H9 (cell line): Measurements from ENCODE around the gene RASL10A. TPM values are rescaled to one million over a fixed set of nuclear protein-coding genes. Genes with fewer than 3 reads are reported as not detected.

Source experiments
- DNase-seq: peaks from one replicate; pipeline ENCODE4 v3.0.0-alpha.2; 2017
- H2AFZ ChIP-seq: one replicate; pipeline ENCODE4 v1.6.1; 2013; ENCODE audit warnings: mild to moderate bottlenecking, low read length, control low read depth, moderate library complexity
- H2AK5ac ChIP-seq: 2 replicates; pipeline ENCODE4 v1.6.1; 2013; ENCODE audit warnings: low read length, control low read depth, mixed read lengths; ENCODE audit not compliant: insufficient read length
- H2BK120ac ChIP-seq: one replicate; pipeline ENCODE4 v1.6.1; 2013; ENCODE audit warnings: low read depth, mild to moderate bottlenecking, low read length, control low read depth, inconsistent platforms; ENCODE audit not compliant: poor library complexity, severe bottlenecking
- H2BK12ac ChIP-seq: 2 replicates; pipeline ENCODE4 v1.6.1; 2013; ENCODE audit warnings: low read length, control low read depth, mixed read lengths, low read depth; ENCODE audit not compliant: insufficient read length
- H2BK15ac ChIP-seq: 2 replicates; pipeline ENCODE4 v1.6.1; 2013; ENCODE audit warnings: low read depth, low read length, control low read depth
- H2BK20ac ChIP-seq: one replicate; pipeline ENCODE4 v1.6.1; 2013; ENCODE audit warnings: low read depth, mild to moderate bottlenecking, low read length, control low read depth, inconsistent platforms; ENCODE audit not compliant: poor library complexity, severe bottlenecking
- H2BK5ac ChIP-seq: 2 replicates; pipeline ENCODE4 v1.6.1; 2013; ENCODE audit warnings: low read length, control low read depth, mixed read lengths; ENCODE audit not compliant: insufficient read length
- H3K14ac ChIP-seq: 2 replicates; pipeline ENCODE4 v1.6.1; 2013; ENCODE audit warnings: low read length, control low read depth; ENCODE audit not compliant: insufficient read depth
- H3K18ac ChIP-seq: 2 replicates; pipeline ENCODE4 v1.6.1; 2013; ENCODE audit warnings: low read depth, mild to moderate bottlenecking, mixed read lengths, low read length, control low read depth; ENCODE audit not compliant: insufficient read length
- H3K23ac ChIP-seq: 2 replicates; pipeline ENCODE4 v1.6.1; 2013; ENCODE audit warnings: low read length, control low read depth, mixed read lengths, low read depth; ENCODE audit not compliant: insufficient read length
- H3K23me2 ChIP-seq: 2 replicates; pipeline ENCODE4 v1.6.1; 2013; ENCODE audit warnings: low read depth, mild to moderate bottlenecking, mixed read lengths, low read length, control low read depth; ENCODE audit not compliant: insufficient read length, poor library complexity, severe bottlenecking
- H3K27ac ChIP-seq: 2 replicates; pipeline ENCODE4 v1.5.1; 2013; ENCODE audit warnings: low read length, control low read depth, mixed read lengths, low read depth; ENCODE audit not compliant: insufficient read length
- H3K27me3 ChIP-seq: 2 replicates; pipeline ENCODE4 v1.6.1; 2013; ENCODE audit warnings: low read length, control low read depth, inconsistent platforms; ENCODE audit not compliant: insufficient read depth
- H3K4ac ChIP-seq: 2 replicates; pipeline ENCODE4 v1.6.1; 2013; ENCODE audit warnings: low read depth, mild to moderate bottlenecking, control low read depth, inconsistent platforms, low read length, moderate library complexity
- H3K4me1 ChIP-seq: 2 replicates; pipeline ENCODE4 v1.6.1; 2013; ENCODE audit warnings: low read length, control low read depth, inconsistent platforms; ENCODE audit not compliant: insufficient read depth
- H3K4me2 ChIP-seq: 2 replicates; pipeline ENCODE4 v1.6.1; 2013; ENCODE audit warnings: low read length, control low read depth, mixed read lengths; ENCODE audit not compliant: insufficient read length, insufficient read depth
- H3K56ac ChIP-seq: 2 replicates; pipeline ENCODE4 v1.6.1; 2013; ENCODE audit warnings: low read depth, mild to moderate bottlenecking, mixed read lengths, low read length, control low read depth; ENCODE audit not compliant: insufficient read length
- H3K79me1 ChIP-seq: 2 replicates; pipeline ENCODE4 v1.6.1; 2013; ENCODE audit warnings: low read depth, mild to moderate bottlenecking, moderate library complexity, low read length, control low read depth, inconsistent platforms; ENCODE audit not compliant: insufficient read depth, poor library complexity, severe bottlenecking
- H3K79me2 ChIP-seq: 2 replicates; pipeline ENCODE4 v1.6.1; 2013; ENCODE audit warnings: low read length, control low read depth, inconsistent platforms; ENCODE audit not compliant: insufficient read depth
- H3K9ac ChIP-seq: 2 replicates; pipeline ENCODE4 v1.6.1; 2013; ENCODE audit warnings: low read length, control low read depth, mixed read lengths; ENCODE audit not compliant: insufficient read length; ENCODE audit errors: extremely low read depth
- H3K9me3 ChIP-seq: one replicate; pipeline ENCODE4 v1.6.1; 2013; ENCODE audit warnings: low read depth, low read length, inconsistent platforms; ENCODE audit not compliant: control insufficient read depth
- H3T11ph ChIP-seq: one replicate; pipeline ENCODE4 v1.6.1; 2013; ENCODE audit warnings: mild to moderate bottlenecking, low read length, control low read depth, inconsistent platforms
- H4K20me1 ChIP-seq: one replicate; pipeline ENCODE4 v1.6.1; 2013; ENCODE audit not compliant: control insufficient read depth, insufficient read length, insufficient read depth
- H4K5ac ChIP-seq: 2 replicates; pipeline ENCODE4 v1.6.1; 2013; ENCODE audit warnings: low read depth, mild to moderate bottlenecking, mixed read lengths, low read length, control low read depth; ENCODE audit not compliant: insufficient read length
- H4K8ac ChIP-seq: replicated peaks from 2 replicates; pipeline ENCODE4 v1.6.1; 2013; ENCODE audit warnings: low read length, control low read depth, mixed read lengths, low read depth; ENCODE audit not compliant: insufficient read length
- H4K91ac ChIP-seq: 2 replicates; pipeline ENCODE4 v1.6.1; 2013; ENCODE audit warnings: low read depth, mild to moderate bottlenecking, moderate library complexity, mixed read lengths, low read length, control low read depth; ENCODE audit not compliant: insufficient read length
- H3K27ac Mint-ChIP-seq, 3 experiments: 2 replicates in 2 of 3; 3 replicates in 1 of 3; pipeline ENCODE4 v1.8.0; 2020 to 2021; ENCODE audit warnings: mixed read lengths in 3 of 3, mild to moderate bottlenecking in 1 of 3, moderate library complexity in 1 of 3
- H3K27me3 Mint-ChIP-seq: 2 replicates; pipeline ENCODE4 v1.8.0; 2021; ENCODE audit warnings: low read depth, mild to moderate bottlenecking, moderate library complexity, mixed read lengths
- H3K36me3 Mint-ChIP-seq, 3 experiments: 2 replicates in 2 of 3; 3 replicates in 1 of 3; pipeline ENCODE4 v1.8.0; 2020 to 2021; ENCODE audit warnings: low read depth in 3 of 3, mixed read lengths in 3 of 3; ENCODE audit not compliant: insufficient read depth in 1 of 3
- H3K4me1 Mint-ChIP-seq, 2 experiments: 2 replicates each; pipeline ENCODE4 v1.8.0; 2020; ENCODE audit warnings: mixed read lengths in 2 of 2
- H3K4me3 Mint-ChIP-seq, 2 experiments: 2 replicates in 1 of 2; 3 replicates in 1 of 2; pipeline ENCODE4 v1.8.0; 2020 to 2021; ENCODE audit warnings: mild to moderate bottlenecking in 2 of 2, mixed read lengths in 2 of 2, moderate library complexity in 1 of 2
- H3K9me3 Mint-ChIP-seq, 2 experiments: 2 replicates in 1 of 2; 3 replicates in 1 of 2; pipeline ENCODE4 v1.8.0; 2020; ENCODE audit warnings: mild to moderate bottlenecking in 2 of 2, mixed read lengths in 2 of 2, moderate library complexity in 1 of 2
- WGBS: extraction: QIAGEN DNeasy Blood & Tissue Kit; methylation state at CpG from one replicate; pipeline ENCODE4 v1.1.7; 2013; ENCODE audit warnings: missing lambda C conversion rate, low lambda C conversion rate, mixed read lengths; ENCODE audit not compliant: insufficient read length; ENCODE audit errors: extremely low coverage; 5-methylcytosine and 5-hydroxymethylcytosine counted together
- total RNA-seq: library from RNA; stranded (reverse); gene quantifications from 2 replicates; pipeline ENCODE4 v1.2.1, GENCODE V29; 2021
- TF ChIP-seq, protein P1 (sequence below): fragments of 200-600 bp; sonication (generic); conservative IDR thresholded peaks from 3 replicates; pipeline ENCODE4 v1.8.0; 2021; ENCODE audit warnings: antibody characterized with exemption, mild to moderate bottlenecking

RASL10A gene
- total RNA-seq, 1 experiment from 2014 or later: 0.90 TPM

DNA sequence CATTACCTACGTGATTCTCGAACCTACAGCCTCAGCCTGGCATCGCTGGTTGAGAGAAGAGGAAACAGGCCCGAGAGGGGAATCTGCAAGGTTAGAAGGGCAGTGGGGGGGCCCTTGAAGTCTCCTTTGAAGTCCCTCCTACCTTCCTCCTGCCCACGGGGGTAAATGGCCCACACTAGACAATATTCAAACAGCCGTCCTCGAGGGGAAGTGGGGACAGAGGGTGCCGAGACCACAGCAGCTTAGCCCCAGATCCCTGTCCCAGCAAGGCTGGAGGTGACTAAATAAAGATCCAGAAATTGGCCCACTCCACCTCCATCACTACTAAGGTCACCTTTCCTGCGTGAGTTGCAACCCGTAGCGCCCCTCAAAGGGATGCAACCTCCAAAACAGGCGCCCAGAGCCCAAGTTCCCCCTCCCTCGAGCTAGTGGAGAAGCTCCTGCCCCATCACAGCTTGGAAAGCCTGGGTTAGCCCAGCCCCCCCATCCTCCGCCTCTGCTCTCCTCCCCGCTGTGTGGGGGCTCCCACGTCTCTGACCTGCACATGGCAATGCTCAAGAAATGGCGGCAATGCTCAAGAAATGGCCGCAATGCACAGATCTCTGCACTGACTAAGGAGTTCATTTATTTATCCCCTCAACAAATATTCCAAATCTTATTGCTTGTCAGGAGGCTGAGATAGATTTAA is 788 bp upstream of the RASL10A start:
- Histone ChIP-seq H3K9ac (no peak overlapping the region), H3K4me1 (no peaks in the 10 kb centered on the region), H3K79me2 (no peaks in the 10 kb centered on the region), H2AK5ac (no peak overlapping the region), H3K18ac (no peak overlapping the region), H3K27ac (no peak overlapping the region), H4K91ac (no peak overlapping the region), H2BK15ac (no peak overlapping the region), H3K56ac (no peak overlapping the region), H3T11ph (no peak overlapping the region), H2BK12ac (no peak overlapping the region), H3K79me1 (no peaks in the 10 kb centered on the region), H2BK120ac (no peak overlapping the region), H3K23me2 (peaks cover 4% of the 10 kb centered on the region), H2BK5ac (no peak overlapping the region), H4K20me1 (no peaks in the 10 kb centered on the region), H3K14ac (no peak overlapping the region), H2BK20ac (no peak overlapping the region), H4K8ac (no peak overlapping the region), H3K4ac (no peak overlapping the region), H3K27me3 (peaks cover 33% of the 10 kb centered on the region), H2AFZ (no peak overlapping the region), H4K5ac (no peak overlapping the region), H3K23ac (no peak overlapping the region), H3K9me3 (no peaks in the 10 kb centered on the region), H3K4me2 (peak overlapping the region; percentile 34)
- peaks cover 12 to 16% of the 10 kb centered on the region in 2 experiments for H3K4me1 Mint-ChIP-seq
- peaks cover 5 to 17% of the 10 kb centered on the region in 2 experiments; a peak in 4 of 5 replicates for H3K9me3 Mint-ChIP-seq
- H3K27ac Mint-ChIP-seq: no peak overlapping the region
- no peak for DNase-seq
- H3K36me3 Mint-ChIP-seq: peaks cover 0 to 5% (median 2%) of the 10 kb centered on the region in 3 experiments; a peak in 3 of 7 replicates
- H3K27me3 Mint-ChIP-seq: peaks cover 57% of the 10 kb centered on the region
- TF ChIP-seq, protein P1, sequence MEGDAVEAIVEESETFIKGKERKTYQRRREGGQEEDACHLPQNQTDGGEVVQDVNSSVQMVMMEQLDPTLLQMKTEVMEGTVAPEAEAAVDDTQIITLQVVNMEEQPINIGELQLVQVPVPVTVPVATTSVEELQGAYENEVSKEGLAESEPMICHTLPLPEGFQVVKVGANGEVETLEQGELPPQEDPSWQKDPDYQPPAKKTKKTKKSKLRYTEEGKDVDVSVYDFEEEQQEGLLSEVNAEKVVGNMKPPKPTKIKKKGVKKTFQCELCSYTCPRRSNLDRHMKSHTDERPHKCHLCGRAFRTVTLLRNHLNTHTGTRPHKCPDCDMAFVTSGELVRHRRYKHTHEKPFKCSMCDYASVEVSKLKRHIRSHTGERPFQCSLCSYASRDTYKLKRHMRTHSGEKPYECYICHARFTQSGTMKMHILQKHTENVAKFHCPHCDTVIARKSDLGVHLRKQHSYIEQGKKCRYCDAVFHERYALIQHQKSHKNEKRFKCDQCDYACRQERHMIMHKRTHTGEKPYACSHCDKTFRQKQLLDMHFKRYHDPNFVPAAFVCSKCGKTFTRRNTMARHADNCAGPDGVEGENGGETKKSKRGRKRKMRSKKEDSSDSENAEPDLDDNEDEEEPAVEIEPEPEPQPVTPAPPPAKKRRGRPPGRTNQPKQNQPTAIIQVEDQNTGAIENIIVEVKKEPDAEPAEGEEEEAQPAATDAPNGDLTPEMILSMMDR: no peak
- H3K4me3 Mint-ChIP-seq: peak overlapping the region; percentile 29 to 68
- no CpG with 5 or more reads among the region's 18 CpGs for WGBS
